ENCODE measurements around the gene CCDC70. TPM values are rescaled to one million over a fixed set of nuclear protein-coding genes. Genes with fewer than 3 reads are reported as not detected.

The CCDC70 gene
- total and polyA plus RNA-seq, 8 donors = not detected

GRCh38 chr13:51862957-51863356 lies 1.2 kb downstream of the CCDC70 start:
- H3K27ac ChIP-seq = no peak overlapping the region
- no peak for DNase-seq
- no peaks in the 10 kb centered on the region for H3K27me3 ChIP-seq
- no peak for ATAC-seq
- H3K36me3 ChIP-seq = no peaks in the 10 kb centered on the region
- H3K4me1 ChIP-seq = no peaks in the 10 kb centered on the region
- TF ChIP-seq CTCF (IDR thresholded peaks at IDR 0.05) = no peak
- no peaks in the 10 kb centered on the region for H3K9me3 ChIP-seq
- intact Hi-C loops (cut with DNase I) = no loop called here
- no peak overlapping the region for H3K4me3 ChIP-seq

GRCh38 chr13:51865838-51866237 lies 4.1 kb downstream of the CCDC70 start:
- no peak overlapping the region for H3K27ac ChIP-seq
- ATAC-seq (no peak), DNase-seq (no peak)
- no peaks in the 10 kb centered on the region for H3K9me3 ChIP-seq
- H3K27me3 ChIP-seq = no peaks in the 10 kb centered on the region
- no peaks in the 10 kb centered on the region for H3K36me3 ChIP-seq
- H3K4me1 ChIP-seq = no peaks in the 10 kb centered on the region
- no peak for TF ChIP-seq CTCF (IDR thresholded peaks at IDR 0.05)
- intact Hi-C loops (cut with DNase I) = no loop called here
- H3K4me3 ChIP-seq = no peak overlapping the region

GRCh38 chr13:51867062-51867461 lies 5.3 kb downstream of the CCDC70 start:
- H3K36me3 ChIP-seq = no peaks in the 10 kb centered on the region
- no peak for TF ChIP-seq CTCF (IDR thresholded peaks at IDR 0.05)
- no peak overlapping the region for H3K4me3 ChIP-seq
- ATAC-seq (no peak), DNase-seq (no peak)
- no peaks in the 10 kb centered on the region for H3K9me3 ChIP-seq
- H3K4me1 ChIP-seq = no peaks in the 10 kb centered on the region
- no peak overlapping the region for H3K27ac ChIP-seq
- no peaks in the 10 kb centered on the region for H3K27me3 ChIP-seq
- intact Hi-C loops (cut with DNase I) = no loop called here

GRCh38 chr13:51869916-51870315 lies 8.1 kb downstream of the CCDC70 start:
- Histone ChIP-seq H3K4me1 (no peaks in the 10 kb centered on the region), H3K36me3 (no peaks in the 10 kb centered on the region), H3K9me3 (no peaks in the 10 kb centered on the region), H3K27me3 (no peaks in the 10 kb centered on the region), H3K27ac (no peak overlapping the region), H3K4me3 (no peak overlapping the region)
- ATAC-seq (no peak), DNase-seq (no peak)
- intact Hi-C loops (cut with DNase I) = no loop called here
- TF ChIP-seq CTCF (IDR thresholded peaks at IDR 0.05) = no peak

- no peak overlapping the region for H3K27ac ChIP-seq
- H3K36me3 ChIP-seq = no peaks in the 10 kb centered on the region
- intact Hi-C loops (cut with DNase I) = no loop called here
- no peak for TF ChIP-seq CTCF (IDR thresholded peaks at IDR 0.05)
- no peak overlapping the region for H3K4me3 ChIP-seq
- DNase-seq = no peak
- no peaks in the 10 kb centered on the region for H3K4me1 ChIP-seq
- no peaks in the 10 kb centered on the region for H3K27me3 ChIP-seq
- ATAC-seq = no peak
- no peaks in the 10 kb centered on the region for H3K9me3 ChIP-seq
Measured at GRCh38 chr13:51870616-51871015, 8.8 kb downstream of the CCDC70 start.
